ENCODE results near the gene SPAG9. TPM values are rescaled to one million over a fixed set of nuclear protein-coding genes. Genes with fewer than 3 reads are reported as not detected.

SPAG9 gene
- total and polyA plus RNA-seq, 2 of the 8 experiments (the other 6 are each of a cell fraction or from before 2014, with no cell fraction given): 9.8 to 63.8 TPM

DNA sequence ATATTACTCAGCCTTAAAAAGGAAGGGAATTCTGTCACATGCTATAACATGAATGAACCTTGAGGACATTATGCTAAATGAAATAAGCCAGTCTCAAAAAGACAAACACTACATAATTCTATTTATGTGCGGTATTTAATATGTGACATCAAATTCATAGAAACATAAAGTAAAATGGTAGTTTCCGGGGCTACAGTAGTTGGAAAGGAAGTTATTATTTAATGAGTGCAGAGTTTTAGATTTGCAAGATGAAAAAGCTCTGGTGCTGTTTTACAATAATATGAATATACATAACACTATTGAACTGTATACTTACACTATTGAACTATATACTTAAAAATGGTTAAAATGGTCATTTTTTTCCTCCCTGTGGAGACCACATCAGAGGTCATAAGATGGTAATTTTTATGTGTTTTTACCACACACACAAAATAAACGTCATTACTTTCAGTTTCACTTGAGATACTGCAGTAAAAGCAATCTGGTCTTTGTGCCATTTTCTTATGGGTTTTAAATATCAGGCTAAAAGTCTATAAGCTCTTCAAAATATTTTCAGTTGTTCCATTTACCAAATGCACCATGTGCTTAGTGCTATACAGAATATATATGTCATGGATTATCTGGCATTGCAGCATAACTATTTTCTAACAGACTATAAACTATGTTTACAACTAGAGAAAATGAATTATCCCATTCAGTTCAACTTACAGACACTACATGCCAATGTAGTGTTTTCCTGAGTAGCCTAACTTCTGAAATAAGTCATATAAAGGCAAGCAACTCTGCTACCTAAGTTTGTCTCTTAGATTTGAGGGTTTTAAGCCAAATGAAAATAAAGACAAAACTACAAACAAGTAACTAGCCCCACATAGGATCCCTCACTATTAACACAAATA, 90.9 kb downstream of the SPAG9 start (continued):
- TF ChIP-seq EZH2 (IDR thresholded peaks at IDR 0.05; ENCODE audit: low read depth, low read length, severe bottlenecking) (no peak), ASH2L (IDR thresholded peaks at IDR 0.05; ENCODE audit: low read length) (no peak), TBP (IDR thresholded peaks at IDR 0.05; ENCODE audit: low read depth, low read length) (no peak), PHF8 (conservative IDR thresholded peaks at IDR 0.05; ENCODE audit: low read depth, low read length) (no peak), BRCA1 (IDR thresholded peaks at IDR 0.05; ENCODE audit: low read depth, low read length) (no peak), RFX5 (IDR thresholded peaks at IDR 0.05; ENCODE audit: borderline replicate concordance, low read depth, low read length) (no peak), SP2 (IDR thresholded peaks at IDR 0.05; ENCODE audit: low read length) (no peak), CREB1 (IDR thresholded peaks at IDR 0.05) (no peak), CEBPB (IDR thresholded peaks at IDR 0.05; ENCODE audit: low read depth, low read length) (no peak), MAFK (IDR thresholded peaks at IDR 0.05; ENCODE audit: low read depth, low read length) (no peak), CBX5 (IDR thresholded peaks at IDR 0.05; ENCODE audit: low read depth, low read length) (no peak), NANOG (IDR thresholded peaks at IDR 0.05; ENCODE audit: insufficient read depth, low read depth, low read length, poor library complexity, severe bottlenecking) (no peak)
- TF ChIP-seq, protein P1, sequence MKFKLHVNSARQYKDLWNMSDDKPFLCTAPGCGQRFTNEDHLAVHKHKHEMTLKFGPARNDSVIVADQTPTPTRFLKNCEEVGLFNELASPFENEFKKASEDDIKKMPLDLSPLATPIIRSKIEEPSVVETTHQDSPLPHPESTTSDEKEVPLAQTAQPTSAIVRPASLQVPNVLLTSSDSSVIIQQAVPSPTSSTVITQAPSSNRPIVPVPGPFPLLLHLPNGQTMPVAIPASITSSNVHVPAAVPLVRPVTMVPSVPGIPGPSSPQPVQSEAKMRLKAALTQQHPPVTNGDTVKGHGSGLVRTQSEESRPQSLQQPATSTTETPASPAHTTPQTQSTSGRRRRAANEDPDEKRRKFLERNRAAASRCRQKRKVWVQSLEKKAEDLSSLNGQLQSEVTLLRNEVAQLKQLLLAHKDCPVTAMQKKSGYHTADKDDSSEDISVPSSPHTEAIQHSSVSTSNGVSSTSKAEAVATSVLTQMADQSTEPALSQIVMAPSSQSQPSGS (IDR thresholded peaks at IDR 0.05; ENCODE audit: low read length): no peak

Data from H1 (cell line).